Stimulated activated CD8-positive, alpha-beta memory T cell treated with anti-CD3 and anti-CD28 coated beads, Interleukin-7, amount 100 ng/mL, for 48 hours (primary cell): ENCODE data around the gene EMID1.
"Not testable (repeated sequence)": the region's sequence is repeated elsewhere in the genome, so short reads cannot be mapped to it uniquely, and the experiment has no call there.

Source experiments
- DNase-seq, 2 donors: peaks; one replicate each; pipeline ENCODE4 v3.0.0-alpha.2; 2020; ENCODE audit warnings: low read depth in 1 of 2; ENCODE audit errors: extremely low read depth in 1 of 2

Gene EMID1

DNA sequence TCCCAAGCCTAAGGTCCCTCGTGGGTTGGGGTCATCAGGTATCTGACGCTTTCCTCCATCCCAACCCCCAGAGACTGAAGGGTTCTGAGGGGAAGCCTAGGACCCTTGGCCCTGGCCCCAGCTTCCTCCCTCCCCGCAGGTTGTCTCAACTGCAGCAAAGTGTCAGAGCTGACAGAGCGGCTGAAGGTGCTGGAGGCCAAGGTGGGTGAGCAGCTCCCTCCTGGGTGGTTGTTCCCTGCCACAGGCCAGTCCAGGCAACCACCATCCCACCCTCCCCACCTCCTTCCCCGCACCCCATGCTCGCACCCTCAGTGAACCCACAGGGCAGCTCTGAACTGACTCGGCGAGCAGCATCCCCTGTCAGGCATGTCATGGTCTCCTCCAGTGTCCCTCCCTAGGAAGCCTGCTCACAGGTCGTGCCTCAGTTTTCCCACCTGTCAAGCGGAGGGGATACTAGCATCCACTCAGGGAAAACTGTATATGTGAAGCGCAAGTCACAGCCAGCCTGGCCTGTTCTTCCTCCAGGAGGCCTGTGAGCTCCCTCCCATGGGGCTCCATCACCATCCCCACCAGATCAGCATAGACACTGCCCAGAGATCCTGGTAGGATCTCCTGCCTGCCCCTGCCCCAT, 20.8 kb downstream of the EMID1 start:
- no peak for DNase-seq

DNA sequence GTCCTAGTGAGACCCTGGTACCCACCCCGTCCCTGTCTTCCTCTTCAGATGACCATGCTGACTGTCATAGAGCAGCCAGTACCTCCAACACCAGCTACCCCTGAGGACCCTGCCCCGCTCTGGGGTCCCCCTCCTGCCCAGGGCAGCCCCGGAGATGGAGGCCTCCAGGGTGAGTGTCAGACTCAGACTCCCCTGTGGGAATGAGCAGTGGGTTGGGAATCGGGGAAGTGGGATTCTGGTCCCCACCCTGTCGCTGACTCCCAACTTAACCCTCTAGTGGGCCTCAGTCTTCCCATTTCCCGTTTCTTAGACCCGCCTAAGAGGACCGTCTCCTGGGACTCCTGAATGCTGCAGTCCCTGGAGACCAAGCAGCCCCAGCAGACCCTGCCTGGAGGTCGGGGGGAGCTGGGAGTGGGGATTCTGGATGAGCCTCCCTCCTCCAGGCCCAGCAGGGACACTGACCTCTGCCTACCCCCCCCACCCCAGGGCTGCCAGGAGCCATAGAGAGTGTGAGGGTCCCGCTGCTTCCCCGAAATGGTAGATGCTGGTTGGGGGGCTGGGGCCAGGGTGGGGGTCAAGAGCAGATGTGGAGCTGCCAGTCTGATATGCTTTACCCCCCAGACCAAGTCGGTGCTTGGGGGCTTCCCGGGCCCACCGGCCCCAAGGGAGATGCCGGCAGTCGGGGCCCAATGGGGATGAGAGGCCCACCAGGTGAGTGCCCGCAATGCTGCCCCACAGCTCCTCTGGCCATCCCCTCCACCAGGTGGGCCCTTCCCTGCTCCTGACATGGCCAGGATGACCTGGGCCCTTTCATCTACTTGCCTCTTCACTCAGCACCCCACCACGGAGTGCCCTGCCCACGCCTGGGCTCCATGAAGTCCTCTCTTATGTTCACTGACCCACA, 25.5 kb downstream of the EMID1 start:
- no peak for DNase-seq

DNA sequence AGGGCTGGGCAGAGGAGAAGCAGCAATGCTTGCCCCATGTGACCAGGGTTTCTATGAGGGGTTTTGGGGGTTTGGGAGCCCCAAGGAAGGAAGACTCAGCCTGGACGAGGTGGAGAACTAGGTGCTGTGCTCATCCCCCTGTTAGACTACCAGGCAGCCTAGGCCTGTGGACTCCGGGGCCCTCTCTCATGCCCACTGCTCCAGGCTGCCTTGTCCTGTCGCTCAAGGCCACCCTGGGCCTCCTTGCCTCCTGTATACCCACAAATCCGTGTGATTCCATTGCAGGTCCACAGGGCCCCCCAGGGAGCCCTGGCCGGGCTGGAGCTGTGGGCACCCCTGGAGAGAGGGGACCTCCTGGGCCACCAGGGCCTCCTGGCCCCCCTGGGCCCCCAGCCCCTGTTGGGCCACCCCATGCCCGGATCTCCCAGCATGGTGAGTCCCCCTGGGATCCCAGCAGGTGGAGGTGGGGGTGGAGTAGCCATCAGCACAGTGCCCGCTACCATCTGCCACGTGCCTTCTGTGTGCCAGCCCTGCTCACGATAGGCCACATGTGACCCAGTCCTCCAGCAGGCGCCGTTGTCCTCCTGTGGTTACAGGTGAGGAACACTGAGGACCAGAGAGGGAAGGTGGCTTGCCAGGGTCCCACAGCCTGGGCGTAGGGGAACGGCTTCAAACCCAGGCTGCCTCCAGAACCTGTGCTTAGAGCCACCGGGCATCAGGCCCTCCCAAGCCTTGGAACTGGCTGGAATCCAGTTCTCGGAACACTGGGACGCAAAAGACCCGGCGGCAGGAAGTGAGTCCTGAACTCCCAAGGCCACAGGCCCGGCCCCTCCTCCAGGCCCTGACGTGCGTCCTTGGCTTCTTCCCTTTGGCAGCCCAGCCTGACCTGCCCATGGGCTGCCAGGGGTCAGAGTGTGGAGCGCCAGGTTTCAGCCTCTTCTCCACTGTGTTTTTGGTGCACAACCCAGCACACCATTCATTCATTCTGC, 26.6 kb downstream of the EMID1 start:
- DNase-seq = no peak

DNA sequence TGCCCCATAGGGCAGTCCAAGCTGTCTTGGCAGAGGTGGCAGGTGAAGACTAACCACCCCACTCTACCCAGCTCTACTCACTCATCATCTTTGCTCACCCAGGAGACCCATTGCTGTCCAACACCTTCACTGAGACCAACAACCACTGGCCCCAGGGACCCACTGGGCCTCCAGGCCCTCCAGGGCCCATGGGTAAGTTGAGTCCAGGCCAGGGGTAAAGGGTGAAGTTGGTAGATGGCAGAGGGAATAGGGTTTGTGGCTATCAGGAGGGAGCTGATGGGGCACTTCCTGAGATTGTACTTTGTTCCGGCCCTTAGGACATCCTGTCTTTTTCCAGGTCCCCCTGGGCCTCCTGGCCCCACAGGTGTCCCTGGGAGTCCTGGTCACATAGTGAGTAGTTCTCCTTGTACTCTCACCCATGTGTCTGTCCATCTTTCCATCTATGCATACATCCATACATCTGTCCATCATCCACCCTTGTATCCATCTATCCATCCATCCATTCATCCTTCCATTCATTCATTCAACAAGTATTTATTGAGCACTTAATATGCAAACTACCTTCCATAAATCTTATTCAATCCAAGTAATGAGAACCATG, 27.7 kb downstream of the EMID1 start:
- no peak for DNase-seq

DNA sequence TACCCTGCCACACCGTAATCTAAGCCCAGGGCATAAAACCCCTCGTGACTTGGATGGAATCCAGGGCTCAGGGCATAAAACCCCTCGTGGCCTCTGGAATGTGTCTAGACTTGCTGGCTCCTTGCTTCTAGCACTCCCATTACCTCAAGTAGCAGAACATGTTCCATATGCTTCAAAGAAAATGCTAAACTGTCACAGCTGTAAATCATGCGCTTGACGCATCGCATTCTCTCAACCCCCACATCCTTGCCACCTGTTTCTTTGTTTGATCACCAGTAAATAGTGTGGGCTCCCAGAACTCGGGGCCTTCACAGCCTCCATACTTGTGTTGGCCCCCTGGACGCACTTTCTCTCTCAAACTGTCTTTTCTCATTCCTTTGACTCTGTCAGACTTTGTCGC, 34.8 kb downstream of the EMID1 start:
- not testable (repeated sequence) for DNase-seq

DNA sequence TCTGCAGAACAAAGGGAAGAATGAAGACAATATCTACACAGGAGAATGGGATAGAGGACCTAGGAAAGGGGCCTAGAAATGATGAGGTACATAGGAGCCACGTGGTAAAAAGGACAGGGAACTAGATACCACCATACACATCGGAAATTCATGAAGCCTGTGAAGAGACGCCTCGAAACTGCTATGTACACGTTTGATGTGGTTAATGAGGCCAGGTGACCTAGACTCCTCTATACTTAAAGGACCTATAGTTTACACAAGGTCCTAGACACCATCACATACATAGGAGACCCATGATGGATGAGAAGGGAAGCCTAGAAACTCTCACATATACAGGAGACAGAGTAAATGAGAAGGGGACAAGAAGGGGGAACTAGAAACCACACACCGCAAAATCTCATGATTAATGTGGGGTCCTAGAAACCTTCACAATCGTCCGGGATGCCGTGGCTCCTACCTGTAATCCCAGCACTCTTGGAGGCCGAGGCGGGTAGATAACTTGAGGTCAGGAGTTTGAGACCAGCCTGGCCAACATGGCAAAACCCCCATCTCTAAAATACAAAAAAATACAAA, 38.3 kb downstream of the EMID1 start:
- no peak for DNase-seq

DNA sequence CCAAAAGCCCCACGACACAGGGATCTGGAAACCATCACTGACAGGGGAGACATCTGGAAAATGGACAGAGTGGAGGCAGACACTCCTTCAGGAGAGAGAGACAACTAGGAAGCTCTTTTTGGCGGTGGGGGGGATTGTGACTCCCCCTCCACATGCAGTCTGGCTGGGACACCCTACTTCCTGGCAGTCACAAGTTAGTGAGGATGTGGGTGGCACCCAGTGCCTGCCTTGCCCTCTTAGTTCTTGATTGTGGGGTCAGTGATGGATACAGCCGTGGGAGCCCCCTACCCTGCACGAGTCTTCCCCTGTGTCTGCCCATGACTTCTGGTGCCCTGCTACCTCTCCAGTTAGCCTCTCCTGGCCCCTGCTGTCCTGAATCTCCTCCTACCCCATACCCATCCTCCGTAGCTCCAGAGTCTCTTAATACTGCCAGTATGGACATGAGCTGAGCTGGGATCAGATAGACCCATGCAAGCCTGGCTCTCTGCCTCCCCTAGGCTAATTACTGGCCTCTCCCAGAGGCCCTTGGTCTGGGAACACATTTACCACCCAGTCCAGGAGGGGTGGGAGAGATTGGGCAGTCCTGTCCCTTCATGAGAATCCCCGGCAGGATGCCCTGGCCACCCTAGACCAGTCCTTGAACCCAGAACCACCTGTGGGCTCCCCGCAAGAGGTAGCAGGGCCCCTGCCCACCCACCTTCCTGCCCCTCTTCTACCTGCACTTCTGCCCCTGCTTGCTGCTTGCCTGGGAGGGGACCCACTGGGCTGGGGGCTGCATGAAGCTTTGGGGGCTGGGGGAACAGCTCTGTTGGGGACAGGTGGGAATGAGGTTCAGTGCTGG, 39.3 kb downstream of the EMID1 start:
- DNase-seq = no peak

DNA sequence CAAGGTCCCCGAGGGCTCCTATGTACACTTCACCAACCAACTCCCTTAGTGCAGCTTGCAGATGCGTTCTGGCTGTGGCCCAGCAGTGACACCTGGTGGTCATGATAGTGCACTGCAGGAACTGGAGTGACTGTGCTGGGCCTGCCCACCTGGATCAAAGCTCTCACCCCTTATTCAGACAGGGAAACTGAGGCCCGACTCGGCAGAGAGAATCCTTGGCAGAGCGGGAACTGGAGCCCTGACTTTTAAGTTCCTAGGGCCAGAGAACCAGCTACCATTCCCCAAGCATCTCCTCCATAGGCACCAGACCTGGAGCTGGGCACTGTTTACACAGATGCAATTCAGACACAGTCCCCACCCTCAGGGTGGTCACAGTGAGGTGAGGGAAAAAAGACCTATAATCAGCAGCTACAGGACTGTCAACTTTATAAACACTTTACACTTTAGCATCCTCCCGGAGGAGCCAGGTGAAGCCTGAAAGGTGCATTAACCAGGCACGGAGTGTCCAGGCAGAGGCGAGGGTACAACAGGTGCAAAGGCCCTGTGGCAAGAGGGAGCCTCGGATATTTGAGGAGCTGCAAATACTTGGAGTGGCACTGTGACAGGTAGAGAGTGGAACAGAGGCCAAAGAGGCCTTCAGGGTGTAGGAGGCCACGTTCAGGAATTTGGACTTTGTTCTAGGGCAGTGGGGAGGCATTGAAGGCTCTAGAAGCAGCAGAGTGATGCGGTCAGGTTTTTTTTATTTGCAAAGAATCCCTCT, 40.1 kb downstream of the EMID1 start:
- peak; percentile 34 to 37 for DNase-seq

DNA sequence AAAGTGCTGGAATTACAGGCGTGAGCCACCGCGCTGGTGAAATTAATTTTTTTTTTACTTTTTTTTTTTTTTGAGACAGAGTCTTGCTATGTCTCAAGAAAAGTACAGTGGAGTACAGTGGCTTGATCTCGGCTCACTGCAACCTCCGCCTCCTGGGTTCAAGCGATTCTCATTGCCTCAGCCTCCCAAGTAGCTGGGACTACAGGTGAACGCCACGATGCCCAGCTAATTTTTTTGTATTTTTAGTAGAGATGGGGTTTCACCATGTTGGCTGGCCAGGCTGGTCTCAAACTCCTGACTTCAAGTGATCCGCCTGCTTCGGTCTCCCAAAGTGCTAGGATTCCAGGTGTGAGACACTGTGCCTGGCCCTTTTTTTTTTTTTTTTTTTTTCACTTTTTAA, 42.2 kb downstream of the EMID1 start:
- not testable (repeated sequence) for DNase-seq

DNA sequence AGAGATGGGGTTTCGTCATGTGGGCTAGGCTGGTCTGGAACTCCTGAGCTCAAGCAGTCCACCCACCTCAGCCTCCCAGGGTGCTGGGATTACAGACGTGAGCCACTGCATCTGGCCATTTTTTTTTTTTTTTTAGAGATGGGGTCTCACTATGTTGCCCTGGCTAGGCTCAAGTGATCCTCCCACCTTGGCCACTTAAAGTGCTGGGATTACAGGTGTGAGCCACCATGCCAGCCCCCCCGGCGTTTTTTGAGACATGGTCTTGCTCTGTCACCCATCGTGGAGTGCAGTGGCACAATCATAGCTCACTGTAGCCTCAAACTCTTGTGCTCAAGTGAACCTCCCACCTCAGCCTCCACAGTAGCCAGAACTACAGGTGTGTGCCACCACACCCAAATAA, 45.6 kb downstream of the EMID1 start:
- no peak for DNase-seq

DNA sequence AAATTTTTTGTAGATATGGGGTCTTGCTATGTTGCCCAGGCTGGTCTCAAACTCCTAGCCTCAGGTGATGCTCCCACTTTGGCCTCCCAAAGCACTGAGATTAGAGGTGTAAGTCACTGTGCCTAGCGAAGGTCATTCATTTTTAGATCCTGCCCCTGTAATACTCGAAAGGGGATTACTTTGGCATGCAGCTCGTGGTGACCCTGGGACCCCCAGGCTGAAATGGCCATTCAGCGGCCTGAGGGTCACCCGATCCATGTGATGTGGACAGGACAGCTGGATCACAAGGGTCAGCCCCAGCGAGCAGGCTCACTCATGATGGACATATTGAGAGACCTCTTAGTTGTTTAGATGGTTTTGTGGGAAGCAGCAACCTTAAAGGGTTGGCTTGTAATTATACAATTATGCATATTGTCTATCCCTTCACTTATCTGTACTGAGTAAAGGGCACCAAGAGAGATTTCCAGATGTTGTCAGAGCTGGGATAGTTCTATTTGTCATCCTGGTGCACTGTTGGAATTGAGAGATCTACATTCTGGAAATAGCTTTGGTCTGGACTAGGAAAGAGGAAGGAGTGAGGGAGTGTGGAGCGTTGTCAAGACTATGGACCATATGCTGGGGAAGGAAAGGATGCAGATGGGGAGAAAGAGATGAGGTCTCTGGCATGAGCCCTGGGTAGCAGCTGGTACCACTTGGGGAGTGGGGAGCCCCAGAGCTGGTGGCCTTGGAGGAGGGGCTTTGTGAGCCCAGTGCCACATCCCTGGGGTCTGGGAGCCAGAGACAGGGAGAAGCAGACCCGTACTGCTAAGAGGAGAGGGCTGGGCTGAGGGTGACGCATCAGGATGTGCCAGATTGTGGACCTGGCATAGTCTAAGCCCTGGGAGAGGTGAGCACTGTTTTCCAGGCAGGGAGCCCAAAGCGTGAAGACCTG, 46.5 kb downstream of the EMID1 start:
- DNase-seq = no peak

DNA sequence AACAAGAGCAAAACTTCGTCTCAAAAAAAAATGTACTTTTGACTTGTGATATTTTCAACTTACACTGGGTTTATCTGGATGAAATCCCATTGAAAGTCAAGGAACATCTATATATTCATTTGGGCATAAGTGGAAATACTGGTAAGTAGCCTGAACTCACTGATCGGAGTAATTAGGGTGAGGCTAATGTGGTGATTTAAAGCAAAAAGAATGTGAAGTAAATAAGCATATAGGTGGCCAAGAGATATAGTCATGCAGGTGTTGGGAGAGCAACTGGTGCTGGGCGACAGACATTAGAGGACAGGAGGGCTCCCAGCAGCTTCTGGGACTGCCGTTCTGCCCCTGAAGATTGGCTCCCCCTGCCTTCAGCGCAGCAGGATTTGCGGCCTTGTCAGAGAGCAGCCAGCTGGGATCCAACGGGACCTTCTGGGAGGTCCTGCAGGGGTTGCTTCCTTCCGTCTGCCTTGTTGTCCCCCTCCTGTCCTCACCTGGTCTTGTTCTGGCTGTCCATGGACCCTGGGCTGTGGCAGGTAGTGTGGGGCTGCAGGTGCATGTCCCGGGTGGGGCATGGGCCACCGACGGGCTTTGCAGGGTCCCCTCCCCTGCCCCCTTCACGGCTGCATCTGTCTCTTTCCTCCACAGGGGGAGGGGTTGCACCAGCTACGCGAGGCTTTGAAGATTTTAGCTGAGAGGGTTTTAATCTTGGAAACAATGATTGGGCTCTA, 48.0 kb downstream of the EMID1 start:
- DNase-seq = no peak

DNA sequence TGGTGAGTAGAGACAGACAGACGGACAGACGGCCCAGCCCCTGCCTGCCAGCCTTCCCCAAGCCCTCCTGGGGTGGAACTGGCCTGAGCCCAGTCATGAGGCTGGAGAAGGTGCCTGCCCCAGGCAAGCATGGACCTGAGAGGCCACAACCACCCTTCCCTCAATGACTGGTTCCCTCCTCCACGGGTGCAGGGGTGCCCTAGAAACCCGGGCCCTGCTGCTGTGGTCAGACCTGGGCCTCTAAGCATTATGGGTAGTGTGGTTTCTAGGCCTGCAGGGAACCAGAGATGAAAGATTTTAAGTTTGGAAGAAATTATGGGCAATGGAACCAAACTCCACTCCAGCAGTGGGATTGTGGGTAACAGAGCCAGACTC, 48.6 kb downstream of the EMID1 start:
- DNase-seq = no peak

DNA sequence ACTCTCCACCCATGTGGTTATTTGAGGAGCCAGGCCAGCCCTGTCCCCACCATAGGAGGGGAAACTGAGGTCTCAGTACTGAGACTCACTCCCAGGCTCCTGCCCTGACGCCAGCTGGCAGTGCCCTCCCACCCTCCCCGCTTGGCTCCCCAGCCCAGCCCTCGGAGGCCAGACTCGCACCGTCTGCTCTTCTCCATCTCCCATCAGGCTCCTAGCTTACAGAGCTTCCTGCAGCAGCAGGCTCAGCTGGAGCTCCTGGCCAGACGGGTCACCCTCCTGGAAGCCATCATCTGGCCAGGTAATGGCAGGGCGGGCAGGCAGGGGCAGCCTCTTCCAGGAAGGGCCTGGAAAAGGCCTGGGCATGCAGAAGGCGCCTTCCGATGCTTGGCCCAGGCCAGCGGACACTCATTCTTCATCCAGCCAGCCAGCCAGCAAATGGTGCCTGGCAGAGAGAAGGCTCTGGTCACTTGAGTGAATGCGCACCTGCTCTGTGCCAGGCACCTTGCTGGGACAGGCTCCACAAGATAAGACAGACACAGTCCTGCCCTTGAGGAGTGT, 49.4 kb downstream of the EMID1 start:
- no peak for DNase-seq

DNA sequence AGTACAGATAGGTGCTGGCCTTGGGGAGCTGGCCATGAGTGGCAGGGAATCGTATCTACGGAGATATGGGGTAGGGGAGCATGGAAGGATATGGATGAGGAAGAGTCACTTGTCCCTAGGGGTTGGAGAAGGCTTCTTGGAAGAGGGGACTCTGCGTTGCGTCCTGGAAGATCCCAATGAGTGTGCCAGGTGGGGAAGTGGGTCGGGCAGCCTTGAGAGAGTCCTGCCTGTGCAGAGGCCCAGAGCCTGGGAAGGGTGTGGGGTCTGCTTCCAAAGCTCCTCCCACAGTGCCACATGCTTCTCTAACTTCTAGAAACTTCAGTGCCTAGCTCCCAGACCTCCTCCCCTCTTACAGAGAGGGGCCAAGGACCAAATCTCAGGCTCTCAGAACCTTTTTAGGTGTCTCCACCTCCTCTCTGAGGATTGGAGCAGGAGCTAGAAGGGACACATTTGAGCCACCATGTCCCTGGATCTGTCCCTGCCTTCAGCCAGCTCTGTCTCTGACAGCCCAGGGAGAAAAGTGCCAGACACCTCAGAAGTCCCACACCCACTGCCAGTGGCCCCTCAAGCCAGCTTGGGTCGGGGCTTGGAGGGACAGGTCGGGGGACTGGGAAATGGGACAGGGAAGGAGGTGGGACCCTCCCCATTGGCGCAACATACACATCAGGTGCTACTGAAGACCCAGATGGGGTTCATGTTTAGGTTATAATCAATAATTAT, 51.1 kb downstream of the EMID1 start:
- no peak for DNase-seq

DNA sequence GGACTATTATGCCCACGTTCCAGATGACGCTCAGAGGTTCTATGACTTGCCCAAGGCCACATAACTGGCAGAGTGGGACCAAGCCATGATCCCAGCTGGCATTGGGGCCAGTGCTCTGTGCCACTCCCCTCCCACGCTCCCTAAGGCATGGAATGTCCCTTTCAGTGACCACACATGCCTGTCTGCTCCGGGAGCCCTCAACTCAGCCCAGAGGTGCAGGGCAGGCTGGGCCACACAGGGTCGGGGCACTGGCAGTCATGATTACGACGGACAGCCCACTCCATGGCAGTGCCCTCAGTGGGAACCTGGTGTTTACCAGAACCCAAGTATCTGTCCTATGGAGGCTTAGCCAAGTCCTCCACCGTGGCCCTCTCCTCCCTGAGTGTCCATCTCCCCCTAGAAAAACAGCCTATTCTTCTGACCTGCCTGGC, 52.1 kb downstream of the EMID1 start:
- no peak for DNase-seq
